Measurements from ENCODE around the gene RNASET2. TPM values are rescaled to one million over a fixed set of nuclear protein-coding genes. Genes with fewer than 3 reads are reported as not detected.

The RNASET2 gene
- total and polyA plus RNA-seq, 2 of the 13 experiments (the other 11 are each of a cell fraction or from before 2014, with no cell fraction given): 44.6 to 597 TPM

DNA sequence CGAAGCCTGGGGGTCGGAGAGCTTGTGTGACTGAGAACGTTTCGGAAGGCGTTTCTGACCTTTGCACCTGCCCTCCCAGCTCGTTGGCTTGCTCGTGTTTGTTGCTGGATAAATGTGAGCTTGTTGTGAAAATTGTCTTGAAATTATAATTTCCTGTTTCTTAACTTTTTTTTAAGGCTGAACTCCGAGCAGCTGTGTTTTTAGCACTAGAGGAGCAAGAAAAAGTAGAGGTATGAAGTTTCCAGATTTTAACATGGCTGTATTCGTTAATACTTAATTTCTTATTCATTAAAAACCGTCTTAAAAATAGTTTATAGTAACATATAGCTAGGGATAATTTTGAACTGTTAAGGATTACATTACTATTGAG is 43.5 kb upstream of the RNASET2 start (continued):
- TF ChIP-seq, protein P1, sequence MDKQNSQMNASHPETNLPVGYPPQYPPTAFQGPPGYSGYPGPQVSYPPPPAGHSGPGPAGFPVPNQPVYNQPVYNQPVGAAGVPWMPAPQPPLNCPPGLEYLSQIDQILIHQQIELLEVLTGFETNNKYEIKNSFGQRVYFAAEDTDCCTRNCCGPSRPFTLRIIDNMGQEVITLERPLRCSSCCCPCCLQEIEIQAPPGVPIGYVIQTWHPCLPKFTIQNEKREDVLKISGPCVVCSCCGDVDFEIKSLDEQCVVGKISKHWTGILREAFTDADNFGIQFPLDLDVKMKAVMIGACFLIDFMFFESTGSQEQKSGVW (CRISPR knock-in tag; IDR thresholded peaks at IDR 0.05; ENCODE audit: borderline replicate concordance): 0 out of 2 replicates have a peak, but pooled peaks have one; percentile 16
- no peak for TF ChIP-seq ZNF720 (CRISPR knock-in tag; IDR thresholded peaks at IDR 0.05)
- TF ChIP-seq, protein P2, sequence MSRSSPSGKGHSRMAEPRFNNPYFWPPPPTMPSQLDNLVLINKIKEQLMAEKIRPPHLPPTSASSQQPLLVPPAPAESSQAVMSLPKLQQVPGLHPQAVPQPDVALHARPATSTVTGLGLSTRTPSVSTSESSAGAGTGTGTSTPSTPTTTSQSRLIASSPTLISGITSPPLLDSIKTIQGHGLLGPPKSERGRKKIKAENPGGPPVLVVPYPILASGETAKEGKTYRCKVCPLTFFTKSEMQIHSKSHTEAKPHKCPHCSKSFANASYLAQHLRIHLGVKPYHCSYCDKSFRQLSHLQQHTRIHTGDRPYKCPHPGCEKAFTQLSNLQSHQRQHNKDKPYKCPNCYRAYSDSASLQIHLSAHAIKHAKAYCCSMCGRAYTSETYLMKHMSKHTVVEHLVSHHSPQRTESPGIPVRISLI (CRISPR knock-in tag; IDR thresholded peaks at IDR 0.05; ENCODE audit: borderline replicate concordance): no peak
- TF ChIP-seq, protein P3, sequence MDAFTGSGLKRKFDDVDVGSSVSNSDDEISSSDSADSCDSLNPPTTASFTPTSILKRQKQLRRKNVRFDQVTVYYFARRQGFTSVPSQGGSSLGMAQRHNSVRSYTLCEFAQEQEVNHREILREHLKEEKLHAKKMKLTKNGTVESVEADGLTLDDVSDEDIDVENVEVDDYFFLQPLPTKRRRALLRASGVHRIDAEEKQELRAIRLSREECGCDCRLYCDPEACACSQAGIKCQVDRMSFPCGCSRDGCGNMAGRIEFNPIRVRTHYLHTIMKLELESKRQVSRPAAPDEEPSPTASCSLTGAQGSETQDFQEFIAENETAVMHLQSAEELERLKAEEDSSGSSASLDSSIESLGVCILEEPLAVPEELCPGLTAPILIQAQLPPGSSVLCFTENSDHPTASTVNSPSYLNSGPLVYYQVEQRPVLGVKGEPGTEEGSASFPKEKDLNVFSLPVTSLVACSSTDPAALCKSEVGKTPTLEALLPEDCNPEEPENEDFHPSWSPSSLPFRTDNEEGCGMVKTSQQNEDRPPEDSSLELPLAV (CRISPR knock-in tag; conservative IDR thresholded peaks at IDR 0.05; ENCODE audit: low read depth): no peak
- TF ChIP-seq ATF7-NPFF (CRISPR knock-in tag; IDR thresholded peaks at IDR 0.05; ENCODE audit: low read depth): no peak
- TF ChIP-seq ZFP36L2 (CRISPR knock-in tag; IDR thresholded peaks at IDR 0.05): no peak
- TF ChIP-seq ZNF577 (CRISPR knock-in tag; IDR thresholded peaks at IDR 0.05; ENCODE audit: borderline replicate concordance, low read depth): no peak
- peak; percentile 5; the same call in 1 of the 2 replicates for TF ChIP-seq SOX13 (IDR thresholded peaks at IDR 0.05)
- no peak for TF ChIP-seq SOX13 (CRISPR knock-in tag; conservative IDR thresholded peaks at IDR 0.05 in 1 of 2, IDR thresholded peaks at IDR 0.05 in 1 of 2)
- TF ChIP-seq SAP130 (CRISPR knock-in tag; IDR thresholded peaks at IDR 0.05; ENCODE audit: low read depth): peak; percentile 5; the same call in 1 of the 2 replicates
- peak; percentile 43; the same call in 1 of the 2 replicates for TF ChIP-seq NR2F6 (IDR thresholded peaks at IDR 0.05)
- TF ChIP-seq NR2F6 (CRISPR knock-in tag; IDR thresholded peaks at IDR 0.05): peak; percentile 80
- no peak for TF ChIP-seq SRSF9 (IDR thresholded peaks at IDR 0.05; ENCODE audit: borderline replicate concordance, insufficient read depth, low read depth, low read length, poor library complexity, severe bottlenecking)
- no peak for TF ChIP-seq HNRNPL (IDR thresholded peaks at IDR 0.05; ENCODE audit: low read depth, low read length)
- no peak for TF ChIP-seq ZNF121 (CRISPR knock-in tag; IDR thresholded peaks at IDR 0.05)
- TF ChIP-seq, protein P4, sequence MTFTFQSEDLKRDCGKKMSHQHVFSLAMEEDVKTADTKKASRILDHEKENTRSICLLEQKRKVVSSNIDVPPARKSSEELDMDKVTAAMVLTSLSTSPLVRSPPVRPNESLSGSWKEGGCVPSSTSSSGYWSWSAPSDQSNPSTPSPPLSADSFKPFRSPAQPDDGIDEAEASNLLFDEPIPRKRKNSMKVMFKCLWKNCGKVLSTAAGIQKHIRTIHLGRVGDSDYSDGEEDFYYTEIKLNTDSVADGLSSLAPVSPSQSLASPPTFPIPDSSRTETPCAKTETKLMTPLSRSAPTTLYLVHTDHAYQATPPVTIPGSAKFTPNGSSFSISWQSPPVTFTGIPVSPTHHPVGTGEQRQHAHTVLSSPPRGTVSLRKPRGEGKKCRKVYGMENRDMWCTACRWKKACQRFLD (CRISPR knock-in tag; IDR thresholded peaks at IDR 0.05; ENCODE audit: borderline replicate concordance): no peak
- peak; percentile 33; the same call in 1 of the 2 replicates for TF ChIP-seq MYC (CRISPR knock-in tag; IDR thresholded peaks at IDR 0.05; ENCODE audit: borderline replicate concordance)
- TF ChIP-seq HNF4A (CRISPR knock-in tag; IDR thresholded peaks at IDR 0.05): peak; percentile 83
- TF ChIP-seq ZNF20 (CRISPR knock-in tag; IDR thresholded peaks at IDR 0.05): no peak
- TF ChIP-seq ATF7 (IDR thresholded peaks at IDR 0.05): no peak
- TF ChIP-seq ATF7 (CRISPR knock-in tag; IDR thresholded peaks at IDR 0.05): no peak
- TF ChIP-seq, protein P5, sequence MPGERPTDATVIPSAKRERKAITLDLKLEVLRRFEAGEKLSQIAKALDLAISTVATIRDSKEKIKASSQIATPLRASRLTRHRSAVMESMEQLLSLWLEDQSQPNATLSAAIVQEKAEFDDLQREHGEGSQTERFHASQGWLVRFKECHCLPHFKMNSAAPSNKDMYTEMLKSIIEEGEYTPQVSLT (CRISPR knock-in tag; IDR thresholded peaks at IDR 0.05; ENCODE audit: borderline replicate concordance, low read depth): no peak
- TF ChIP-seq POLR2A (IDR thresholded peaks at IDR 0.05; ENCODE audit: insufficient read depth in 1 of 2, low read depth in 2 of 2, low read length in 2 of 2): peak; percentile 64 to 81; a peak in 3 of 4 replicates
- peak; percentile 25; the same call in 1 of the 2 replicates for TF ChIP-seq SP5 (CRISPR knock-in tag; IDR thresholded peaks at IDR 0.05; ENCODE audit: borderline replicate concordance, low read depth)
- TF ChIP-seq ZNF264 (CRISPR knock-in tag; IDR thresholded peaks at IDR 0.05): peak; percentile 68

All from HepG2 (cell line).